ENCODE results near the gene TNFRSF19.
"Not testable (repeated sequence)": the region's sequence is repeated elsewhere in the genome, so short reads cannot be mapped to it uniquely, and the experiment has no call there.

TNFRSF19 gene, protein sequence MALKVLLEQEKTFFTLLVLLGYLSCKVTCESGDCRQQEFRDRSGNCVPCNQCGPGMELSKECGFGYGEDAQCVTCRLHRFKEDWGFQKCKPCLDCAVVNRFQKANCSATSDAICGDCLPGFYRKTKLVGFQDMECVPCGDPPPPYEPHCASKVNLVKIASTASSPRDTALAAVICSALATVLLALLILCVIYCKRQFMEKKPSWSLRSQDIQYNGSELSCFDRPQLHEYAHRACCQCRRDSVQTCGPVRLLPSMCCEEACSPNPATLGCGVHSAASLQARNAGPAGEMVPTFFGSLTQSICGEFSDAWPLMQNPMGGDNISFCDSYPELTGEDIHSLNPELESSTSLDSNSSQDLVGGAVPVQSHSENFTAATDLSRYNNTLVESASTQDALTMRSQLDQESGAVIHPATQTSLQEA

DNA sequence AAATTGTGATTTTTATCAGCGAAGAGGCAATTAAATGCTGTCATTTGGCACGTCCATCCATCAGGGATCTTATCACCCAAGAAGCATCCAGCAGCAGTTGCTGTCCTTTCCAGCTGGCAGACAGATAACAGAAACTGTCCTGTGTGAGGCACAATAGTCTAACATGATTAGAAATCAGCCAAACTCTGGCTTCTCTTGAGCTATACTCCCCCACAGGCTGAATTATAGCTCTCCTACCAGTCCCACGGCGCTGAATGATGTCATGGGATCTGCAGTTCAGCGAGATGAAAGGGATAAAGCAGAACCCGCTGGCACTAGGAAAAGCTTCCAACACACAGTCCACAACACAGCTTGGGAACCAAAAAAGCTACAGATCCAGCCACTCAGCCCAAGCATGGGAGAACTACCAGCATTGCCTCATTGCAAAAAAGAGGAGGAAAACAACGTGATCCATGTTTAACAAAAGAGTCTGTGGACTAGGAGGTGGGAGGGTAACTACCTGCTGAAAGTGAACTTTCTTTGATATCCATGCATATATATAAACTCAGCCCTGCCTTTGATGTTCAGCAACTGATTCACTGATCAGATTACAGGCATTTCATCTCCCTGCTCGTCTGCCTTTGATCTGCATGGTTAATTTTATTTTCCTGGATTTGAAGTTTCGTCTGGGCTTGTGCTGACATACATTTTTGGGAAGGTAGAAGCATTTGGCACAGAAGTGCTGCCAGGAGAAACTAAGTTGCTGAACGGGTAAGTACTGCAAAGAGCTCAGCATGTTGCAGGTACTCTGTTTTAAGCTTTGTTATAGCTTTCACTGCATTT lies at the start of gene TNFRSF19:
TNFRSF19 (plus strand) TSS at position 314 of the 822 bp plus-strand sequence. CDS start 19,772 bp downstream, outside the sequence.
- no peak for DNase-seq (ENCODE audit: low read depth in 2 of 2)

DNA sequence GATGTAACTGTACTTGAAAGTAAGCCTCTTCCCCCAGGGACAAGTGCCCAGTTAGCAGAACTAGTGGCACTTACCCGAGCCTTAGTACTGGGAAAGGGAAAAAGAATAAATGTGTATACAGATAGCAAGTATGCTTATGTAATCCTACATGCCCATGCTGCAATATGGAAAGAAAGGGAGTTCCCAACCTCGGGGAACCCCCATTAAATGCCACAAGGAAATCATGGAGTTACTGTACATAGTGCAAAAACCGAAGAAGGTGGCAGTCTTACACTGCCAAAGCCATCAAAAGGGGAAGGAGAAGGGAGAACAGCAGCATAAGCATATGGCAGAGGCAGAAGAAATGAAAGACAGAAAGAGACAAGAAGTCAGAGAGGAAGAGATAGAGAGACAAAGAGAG lies 40.3 kb upstream of the TNFRSF19 start:
- not testable (repeated sequence) for DNase-seq (ENCODE audit: low read depth in 2 of 2)

DNA sequence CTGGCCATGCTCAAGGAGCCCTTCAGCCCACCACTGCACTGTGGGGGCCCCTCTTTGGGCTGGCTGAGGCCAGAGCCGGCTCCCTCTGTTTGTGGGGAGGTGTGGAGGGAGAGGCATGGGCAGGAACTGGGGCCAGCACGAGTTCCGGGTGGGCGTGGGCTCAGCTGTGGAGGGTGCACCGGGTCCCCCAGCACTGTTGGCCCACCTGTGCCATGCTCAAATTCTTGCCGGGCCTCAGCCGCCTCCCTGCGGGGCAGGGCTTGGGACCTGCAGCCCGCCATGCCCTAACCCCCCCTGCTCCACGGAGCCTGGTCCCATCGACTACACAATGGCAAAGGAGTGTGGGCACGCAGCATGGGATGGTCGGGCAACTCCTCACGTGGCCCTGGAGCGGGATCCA lies 38.8 kb upstream of the TNFRSF19 start:
- DNase-seq (ENCODE audit: low read depth in 2 of 2): no peak

DNA sequence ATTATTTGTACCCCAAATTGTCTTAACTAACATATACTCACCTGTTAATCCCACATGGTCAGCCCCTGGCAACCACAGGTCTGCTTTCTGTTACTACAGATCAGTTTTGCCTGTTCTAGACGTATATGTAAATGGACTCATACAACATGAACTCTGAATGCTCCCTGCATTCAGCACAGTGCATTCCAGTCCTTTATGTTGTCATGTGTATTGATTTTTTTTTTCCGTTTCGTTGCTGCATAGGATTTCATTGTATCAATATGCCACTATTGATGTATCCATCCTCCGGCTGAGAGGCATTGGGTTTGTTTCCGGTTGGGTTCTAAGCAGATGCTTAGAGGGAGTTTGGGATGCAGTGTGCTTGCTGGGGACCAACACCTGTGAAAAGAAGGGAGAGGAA lies 36.1 kb upstream of the TNFRSF19 start:
- no peak for DNase-seq (ENCODE audit: low read depth in 2 of 2)

DNA sequence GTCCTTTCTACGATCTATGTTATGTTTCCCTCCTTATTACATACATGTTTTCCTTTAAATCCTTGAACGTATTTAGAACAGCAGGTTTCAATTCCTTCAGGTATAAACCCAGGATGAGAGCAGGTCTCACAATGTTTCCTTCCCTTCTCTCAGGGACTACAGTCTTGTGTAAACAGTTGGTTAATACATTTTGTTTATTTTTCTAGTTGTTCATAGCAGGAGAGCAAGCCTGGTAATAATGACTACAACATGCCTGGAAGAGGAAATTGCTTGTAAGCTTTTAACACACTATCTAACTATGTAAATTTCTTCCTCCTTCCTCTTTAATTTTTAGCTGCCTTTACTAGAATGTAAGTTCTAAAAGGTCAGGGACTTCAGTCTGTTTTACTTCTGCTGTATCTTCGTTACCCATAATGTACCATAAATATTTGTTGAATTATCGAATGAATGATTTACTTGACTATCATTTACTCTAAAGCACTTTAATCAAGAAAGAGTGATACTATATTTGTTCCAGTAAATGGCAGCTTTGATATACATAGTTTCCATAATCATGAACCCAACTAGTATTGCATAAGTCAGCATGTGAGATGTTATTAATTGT lies 28.9 kb upstream of the TNFRSF19 start:
- DNase-seq (ENCODE audit: low read depth in 2 of 2): no peak

DNA sequence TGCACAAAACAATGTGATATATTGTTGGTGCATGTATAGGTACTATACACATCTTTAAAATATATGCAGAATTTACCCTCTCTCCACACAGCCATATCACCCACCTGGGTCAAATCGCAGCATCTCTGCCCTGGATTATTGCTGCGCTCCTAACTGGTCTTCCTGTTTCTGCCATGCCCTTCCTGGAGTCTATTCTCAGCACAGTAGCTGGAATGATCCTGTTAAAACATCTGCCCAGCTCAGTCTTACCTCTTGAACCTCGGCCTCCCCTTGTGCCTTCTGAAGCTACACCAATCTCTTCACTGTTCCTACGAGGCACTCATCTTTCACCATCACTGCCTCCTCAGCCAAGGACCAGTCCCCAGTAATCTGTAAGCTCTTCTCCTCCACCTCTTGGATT lies 25.5 kb upstream of the TNFRSF19 start:
- DNase-seq (ENCODE audit: low read depth in 2 of 2): no peak

DNA sequence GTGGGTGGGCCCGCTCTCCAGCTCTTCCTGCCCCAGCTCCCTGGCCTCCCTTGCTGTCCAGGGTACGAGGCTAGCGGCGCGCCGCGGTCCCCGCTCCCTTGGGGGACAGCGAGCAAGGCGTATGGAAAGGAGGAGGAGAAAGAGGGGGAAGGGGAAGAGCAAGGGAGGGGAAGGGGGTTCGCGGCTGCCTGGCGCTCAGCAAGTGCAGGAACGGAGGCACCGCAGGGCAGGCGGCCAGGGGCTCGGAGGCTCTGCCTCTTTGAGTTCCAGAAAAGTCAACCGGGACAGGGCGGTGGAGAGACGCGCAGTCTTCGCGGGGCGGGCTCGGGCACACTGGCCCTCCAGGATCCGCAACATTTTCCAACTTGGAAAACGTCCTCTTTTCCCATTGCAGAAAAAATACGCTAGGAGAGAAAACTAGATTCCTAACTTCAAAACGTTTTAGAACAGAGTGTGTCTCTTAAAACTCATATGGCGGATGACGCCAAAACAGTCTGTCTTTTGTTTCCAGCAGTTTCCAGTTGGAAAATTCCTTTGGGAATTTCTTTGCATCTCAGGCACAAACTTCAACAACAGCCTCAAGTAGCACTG lies 23.1 kb upstream of the TNFRSF19 start:
- no peak for DNase-seq (ENCODE audit: low read depth in 2 of 2)

DNA sequence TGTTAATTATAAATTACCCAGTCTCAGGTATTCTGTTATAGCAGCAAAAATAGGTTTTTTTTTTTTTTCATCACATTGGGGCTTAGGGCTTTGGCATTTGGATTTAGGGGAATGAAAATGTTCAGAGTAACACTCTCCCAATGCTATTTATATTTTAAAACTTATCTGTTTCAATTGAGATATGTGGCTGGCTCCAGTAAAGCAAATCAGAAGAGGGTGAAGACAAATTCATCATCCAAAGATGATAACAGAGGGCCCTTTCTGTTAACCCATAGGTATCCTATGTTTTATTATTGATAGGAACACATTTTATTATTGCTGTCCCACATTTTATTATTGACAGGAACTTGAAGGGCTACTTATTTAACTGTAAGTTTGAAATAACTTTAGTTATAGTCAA lies 20.5 kb upstream of the TNFRSF19 start:
- DNase-seq (ENCODE audit: low read depth in 2 of 2): no peak

DNA sequence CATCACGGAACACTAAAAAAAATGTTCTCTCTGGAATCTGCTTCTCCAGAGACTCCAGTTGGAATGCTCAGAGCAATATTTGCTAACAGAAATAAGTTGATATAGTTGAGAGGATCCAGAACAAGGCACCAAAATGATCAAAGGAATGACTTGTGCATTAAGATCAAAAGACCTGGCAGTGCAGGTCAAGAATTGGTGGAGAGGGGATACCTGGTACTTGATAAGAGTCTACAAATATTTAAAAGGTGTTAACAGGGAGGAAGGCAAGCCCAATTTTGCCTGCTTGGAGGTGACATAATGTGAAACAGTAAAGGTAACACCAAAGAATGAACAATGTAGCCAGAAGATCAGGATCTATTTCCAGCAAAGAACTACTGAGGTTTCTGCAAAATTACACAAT lies 20.0 kb upstream of the TNFRSF19 start:
- no peak for DNase-seq (ENCODE audit: low read depth in 2 of 2)

DNA sequence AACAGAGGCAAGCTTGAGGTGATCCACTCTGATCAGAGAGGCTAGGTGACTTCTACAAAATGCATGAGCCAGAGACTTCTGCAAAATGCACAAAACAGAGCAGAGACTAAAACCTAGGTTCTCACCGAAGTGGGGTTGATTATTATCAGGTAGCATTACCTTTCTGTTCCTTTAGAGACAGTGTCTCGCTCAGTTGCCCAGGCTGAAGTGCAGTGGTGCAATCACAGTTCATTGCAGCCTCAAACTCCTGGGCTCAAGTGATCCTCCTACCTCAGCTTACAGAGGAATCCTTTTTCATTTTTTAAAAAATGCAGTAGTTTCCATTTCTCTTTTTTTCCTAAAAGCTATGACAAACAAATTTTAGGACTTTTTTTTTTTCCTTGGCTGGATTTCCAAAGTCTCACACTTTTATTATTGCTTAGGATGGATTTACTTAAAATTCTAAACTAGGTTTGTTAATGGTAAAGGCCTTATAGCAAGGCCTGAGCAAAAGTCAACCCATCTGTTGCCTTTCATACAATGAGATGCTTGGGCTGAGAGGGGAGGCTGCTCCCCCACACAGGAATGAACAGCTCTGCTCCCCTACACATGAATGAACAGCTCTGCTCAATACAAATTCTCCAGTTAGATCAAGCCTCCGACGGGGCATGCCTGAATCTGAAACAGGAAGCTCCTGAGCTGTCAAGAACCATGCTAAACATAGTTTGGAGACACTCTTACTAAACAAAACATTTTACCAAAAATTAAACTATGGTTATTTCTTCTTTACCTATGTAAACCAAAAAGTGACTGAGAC lies 18.8 kb upstream of the TNFRSF19 start:
- DNase-seq (ENCODE audit: low read depth in 2 of 2): no peak

DNA sequence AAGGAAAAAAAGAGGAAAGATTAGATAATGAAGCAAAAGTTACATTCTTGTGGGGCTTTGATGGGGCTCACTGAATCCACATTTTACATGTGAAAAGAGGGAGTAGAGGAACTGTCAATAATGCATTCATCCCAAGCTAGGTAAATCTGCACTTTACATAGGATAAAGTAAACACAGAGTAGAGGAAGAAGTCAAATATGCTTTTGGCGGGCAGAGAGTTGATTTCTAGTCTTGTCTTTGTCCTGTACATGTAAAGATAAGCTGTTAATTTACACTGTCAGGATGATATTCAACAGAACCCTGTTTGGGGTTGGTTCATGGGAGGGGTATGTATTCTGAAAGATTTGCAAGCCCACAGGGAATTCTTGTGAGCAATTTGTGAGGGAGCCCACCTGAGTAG lies 18.0 kb upstream of the TNFRSF19 start:
- DNase-seq (ENCODE audit: low read depth in 2 of 2): no peak

DNA sequence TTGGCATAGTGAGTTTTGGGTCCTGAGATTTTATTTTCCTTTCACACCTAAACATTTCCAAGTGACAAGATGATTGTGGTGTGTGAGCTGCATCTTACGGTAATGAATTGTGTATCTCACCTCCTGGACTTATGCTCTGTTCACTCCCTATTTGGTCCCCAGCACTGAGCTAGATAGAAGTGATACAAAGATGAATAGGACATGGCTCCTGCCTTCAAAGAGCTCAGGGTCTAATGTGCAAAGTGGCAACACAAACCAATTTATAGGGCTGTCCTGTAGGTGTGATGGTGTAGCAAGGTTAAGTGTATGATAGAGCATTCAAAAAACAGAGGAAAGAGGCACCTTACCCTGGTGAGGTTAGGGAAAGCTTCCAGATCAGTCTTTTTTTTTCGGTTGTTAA lies 17.6 kb upstream of the TNFRSF19 start:
- no peak for DNase-seq (ENCODE audit: low read depth in 2 of 2)

DNA sequence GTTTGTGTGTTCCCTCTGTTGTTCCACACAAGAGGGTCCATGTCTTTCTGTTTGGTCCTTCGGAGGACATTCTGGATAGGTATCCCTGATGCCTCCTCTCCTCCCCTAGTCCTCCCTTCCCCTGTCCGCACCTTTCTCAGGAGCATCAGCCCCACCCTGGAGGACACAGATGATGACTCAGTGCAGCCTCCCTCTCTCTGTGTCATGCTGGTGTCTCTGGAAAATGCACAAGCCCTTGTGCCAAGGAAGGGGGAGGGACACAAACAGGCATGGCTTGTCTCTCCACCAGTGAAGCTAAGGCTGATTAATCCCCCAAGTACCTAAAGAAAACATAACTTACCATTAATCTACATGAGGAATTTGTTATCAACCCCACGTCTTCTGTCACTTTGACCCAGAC lies 16.2 kb upstream of the TNFRSF19 start:
- DNase-seq (ENCODE audit: low read depth in 2 of 2): no peak

DNA sequence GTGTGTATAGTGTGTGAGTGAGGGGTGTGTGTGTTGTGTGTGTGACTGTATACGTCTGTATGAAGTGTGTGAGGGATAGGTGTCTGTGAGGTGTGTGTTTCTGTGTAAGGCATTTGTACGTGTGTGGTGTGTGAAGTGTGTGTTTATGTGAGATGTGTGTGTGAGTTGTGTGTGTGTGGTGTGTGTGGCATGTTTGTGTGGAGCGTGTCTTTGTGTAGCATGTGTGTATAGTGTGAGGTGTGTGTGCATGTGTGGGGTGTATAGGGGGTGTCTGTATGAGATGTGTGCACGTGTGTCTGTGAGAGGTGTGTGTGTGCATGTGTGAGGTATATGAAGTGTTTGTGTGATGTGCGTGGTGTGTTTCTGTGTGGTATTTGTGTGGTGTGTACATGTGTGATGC lies 13.2 kb upstream of the TNFRSF19 start:
- DNase-seq (ENCODE audit: low read depth in 2 of 2): no peak

DNA sequence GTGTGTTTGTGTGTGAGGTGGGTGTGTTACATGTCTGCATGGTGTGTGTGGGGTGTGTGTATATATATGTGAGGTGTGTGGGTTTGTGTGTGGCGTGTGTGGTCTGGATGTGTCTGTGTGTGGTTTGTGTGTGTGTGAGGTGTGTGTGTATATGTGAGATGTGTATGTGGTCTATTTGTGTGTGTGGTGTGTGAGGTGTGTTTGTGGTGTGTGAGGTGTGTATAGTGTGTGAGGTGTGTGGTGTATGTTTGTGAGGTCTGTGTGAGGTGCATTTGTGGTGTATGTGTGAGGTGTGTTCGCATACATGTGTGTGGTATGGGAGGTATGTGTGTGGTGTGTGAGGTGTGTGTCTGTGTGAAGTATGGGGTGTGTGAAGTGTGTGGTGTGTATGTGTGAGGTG lies 12.5 kb upstream of the TNFRSF19 start:
- DNase-seq (ENCODE audit: low read depth in 2 of 2): no peak

DNA sequence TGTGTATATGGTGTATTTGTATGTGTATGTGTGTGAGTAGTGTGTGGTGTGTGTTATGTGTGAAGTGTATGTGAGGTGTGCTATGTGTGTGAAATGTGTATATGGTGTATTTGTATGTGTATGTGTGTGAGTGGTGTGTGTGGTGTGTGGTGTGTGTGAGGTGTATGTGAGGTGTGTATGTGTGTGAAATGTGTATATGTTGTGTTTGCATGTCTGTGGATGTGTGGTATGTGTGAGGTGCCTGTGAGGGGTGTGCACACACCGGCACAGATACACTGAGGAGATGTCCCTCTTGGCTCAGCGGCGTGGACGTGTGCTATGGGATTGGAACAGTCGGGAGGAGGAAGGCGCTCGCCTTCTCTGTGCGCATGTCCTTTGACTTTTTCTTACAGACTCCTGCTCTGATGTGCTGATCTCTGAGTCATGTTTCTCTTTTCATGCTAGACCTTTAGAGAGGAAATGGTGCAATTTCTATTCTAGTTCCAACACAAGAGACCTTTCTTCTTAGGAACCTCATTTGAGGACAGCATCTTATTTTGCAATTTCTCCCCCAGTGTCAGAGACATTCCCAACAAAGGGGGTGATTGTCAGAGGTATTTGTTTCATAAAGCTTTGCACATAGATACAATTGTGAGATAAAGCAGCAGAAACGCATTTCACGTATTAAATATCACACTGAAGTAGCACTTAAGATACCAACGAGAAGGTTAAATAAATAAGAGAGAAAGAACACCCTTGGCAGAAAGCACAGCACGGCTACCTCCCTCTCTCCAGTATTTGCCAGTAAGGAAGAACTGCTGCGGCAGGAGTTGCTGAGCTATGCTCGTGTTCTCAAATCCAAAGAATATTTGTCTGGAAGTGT lies 11.3 kb upstream of the TNFRSF19 start:
- DNase-seq (ENCODE audit: low read depth in 2 of 2): no peak

DNA sequence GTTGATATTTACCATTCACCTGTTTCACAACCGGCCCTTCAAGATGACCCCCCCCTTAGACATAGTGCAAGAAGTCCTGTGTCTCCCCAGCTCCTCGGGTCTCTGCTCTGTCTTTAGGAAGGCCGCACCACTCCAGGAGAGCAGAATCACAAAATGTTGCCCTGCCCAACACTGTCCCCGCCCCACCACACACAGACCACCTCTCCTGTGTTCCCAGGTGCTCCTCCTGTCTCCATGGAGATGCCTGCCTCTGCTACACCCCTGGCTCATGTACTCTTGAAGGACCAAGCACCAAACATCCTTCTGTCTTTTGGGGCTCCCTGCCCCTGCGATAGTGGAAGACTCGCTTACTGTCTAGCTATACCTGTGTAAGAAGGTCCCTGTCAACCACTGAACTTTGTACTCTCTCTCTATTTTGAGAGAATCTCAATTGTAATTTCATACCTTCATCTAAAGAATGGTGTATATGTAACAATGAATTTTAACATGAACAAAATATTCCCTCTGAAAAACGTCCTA lies 9.6 kb upstream of the TNFRSF19 start:
- DNase-seq (ENCODE audit: low read depth in 2 of 2): no peak

DNA sequence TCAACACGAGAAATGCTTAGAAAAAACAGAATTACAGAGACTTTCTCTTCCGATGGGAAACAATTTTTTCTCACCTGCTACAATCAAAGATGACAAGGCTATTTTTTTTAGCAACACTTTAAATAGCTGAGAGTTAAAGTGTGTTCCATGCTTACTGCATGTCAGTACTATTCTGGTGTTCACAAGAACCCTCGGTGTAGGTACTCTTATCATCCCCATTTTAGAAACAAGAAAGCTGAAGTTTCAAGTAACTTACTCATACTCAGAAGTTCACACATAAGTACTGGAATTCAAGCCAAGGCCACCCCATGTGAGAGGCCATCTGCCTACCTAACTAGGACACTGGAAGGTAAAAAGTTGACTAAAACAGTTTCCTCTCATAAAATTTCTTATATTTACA lies 9.0 kb upstream of the TNFRSF19 start:
- DNase-seq (ENCODE audit: low read depth in 2 of 2): no peak

DNA sequence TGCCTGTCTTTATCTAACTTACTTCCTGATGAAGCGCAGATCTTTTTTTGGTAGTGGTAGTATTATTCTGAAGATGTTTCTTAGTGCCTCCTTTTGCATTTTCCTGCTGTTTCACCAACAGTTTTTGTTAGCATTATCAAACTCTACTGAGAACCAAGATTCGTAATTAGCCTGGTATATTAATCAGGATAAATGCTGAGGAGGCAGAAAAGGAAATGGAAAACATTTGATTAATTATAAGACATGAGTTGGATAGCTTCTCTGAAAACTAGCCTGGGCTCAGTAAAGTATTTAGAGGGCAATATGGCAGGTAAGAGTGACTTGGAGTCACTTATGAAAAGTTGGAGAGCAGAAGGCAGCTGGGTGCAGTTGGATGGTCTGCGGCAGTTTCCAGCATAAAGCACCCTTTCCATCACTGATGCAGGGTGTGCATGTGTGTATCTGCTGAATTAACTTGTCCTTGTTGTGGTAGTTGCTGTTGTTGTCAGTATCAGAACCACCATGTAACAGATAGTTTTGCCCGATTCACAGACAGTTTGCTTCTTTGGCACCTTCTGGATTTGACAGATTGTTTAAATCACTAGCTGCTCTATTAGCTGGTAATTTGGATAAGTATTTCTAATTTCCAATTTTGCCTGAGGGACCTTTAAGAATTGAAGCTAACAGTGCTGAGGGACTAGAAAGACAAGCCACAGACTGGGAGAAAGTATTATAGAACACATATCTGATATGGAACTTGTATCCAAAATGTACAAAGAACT lies 6.9 kb upstream of the TNFRSF19 start:
- no peak for DNase-seq (ENCODE audit: low read depth in 2 of 2)

Measured in stimulated activated CD8-positive, alpha-beta memory T cell treated with anti-CD3 and anti-CD28 coated beads, Interleukin-2, amount 100 ng/mL, for 1 hour (primary cell).